Mucosa of descending colon (tissue), 3 donors: ENCODE results near the gene ST8SIA4. TPM values are rescaled to one million over a fixed set of nuclear protein-coding genes. Genes with fewer than 3 reads are reported as not detected.

Experiments
- ATAC-seq: fragments of 200-7000 bp; cut with Tn5 transposase; one replicate; pipeline ENCODE4 v1.9.1; 2020; ENCODE audit warnings: mild to moderate bottlenecking, moderate library complexity
- DNase-seq, 3 donors: peaks; one replicate each; pipeline ENCODE4 v3.0.0-alpha.2; 2020
- H3K36me3 ChIP-seq: fragments of 200-600 bp; one replicate; pipeline ENCODE4 v1.8.0; 2021; ENCODE audit warnings: low read depth, mild to moderate bottlenecking
- H3K4me1 ChIP-seq: fragments of 200-600 bp; one replicate; pipeline ENCODE4 v1.8.0; 2021; ENCODE audit warnings: low read depth, mild to moderate bottlenecking
- H3K4me3 ChIP-seq: fragments of 200-600 bp; one replicate; pipeline ENCODE4 v1.8.0; 2021; ENCODE audit warnings: mild to moderate bottlenecking
- H3K9me3 ChIP-seq: fragments of 200-600 bp; one replicate; pipeline ENCODE4 v1.8.0; 2021; ENCODE audit warnings: mild to moderate bottlenecking
- CTCF ChIP-seq: fragments of 200-600 bp; IDR thresholded peaks from one replicate; pipeline ENCODE4 v1.8.0; 2022; ENCODE audit warnings: antibody characterized with exemption, mild to moderate bottlenecking
- intact Hi-C, 2 donors: fragments of 100-400 bp; cut with DNase I in 1 of 2; cut with micrococcal nuclease in 1 of 2; formaldehyde crosslinking; loops; one replicate each; pipeline versions ENCODE4 v1.11.0 to v1.11.1; 2022; cut with DNase I, micrococcal nuclease
- total RNA-seq, 3 donors: library from RNA; stranded (reverse); fragmentation: NEBNext Ultra II Directional in 2 of 3; extraction: Animal tissue kit (Norgen Biotek cat#: 25700) in 2 of 3; gene quantifications; one replicate each; pipeline versions ENCODE4 v1.2.1 to v1.2.4, GENCODE V29; 2021 to 2023
- donor health status: DM: no; HTN: no; CAD: no; lungs with moderate emphysema.
- donor health status: DM: no; HTN: no; CAD: no.
- donor health status: DM: no; HTN: yes; CAD: no.

The ST8SIA4 gene
- total RNA-seq, 3 donors from 2014 or later: 4.7 to 9.6 (median 5.7) TPM

GRCh38 chr5:100794844-100795243 is 108.2 kb downstream of the ST8SIA4 start:
- no peak for ATAC-seq
- Histone ChIP-seq H3K36me3 (no peaks in the 10 kb centered on the region), H3K4me1 (no peaks in the 10 kb centered on the region), H3K4me3 (no peak overlapping the region), H3K9me3 (peaks cover 6% of the 10 kb centered on the region)
- TF ChIP-seq CTCF: no peak
- DNase-seq: peak in 1 of 3 donors; percentile 31
- intact Hi-C loops: no loop called here

GRCh38 chr5:100794218-100794617 is 108.9 kb downstream of the ST8SIA4 start:
- no peak for ATAC-seq
- peaks cover 6% of the 10 kb centered on the region for H3K9me3 ChIP-seq
- no peaks in the 10 kb centered on the region for H3K4me1 ChIP-seq
- TF ChIP-seq CTCF: no peak
- DNase-seq: no peak
- H3K36me3 ChIP-seq: no peaks in the 10 kb centered on the region
- H3K4me3 ChIP-seq: no peak overlapping the region
- intact Hi-C loops: no loop called here

- ATAC-seq: no peak
- H3K9me3 ChIP-seq: peaks cover 6% of the 10 kb centered on the region
Measured at GRCh38 chr5:100792781-100793180, 110.3 kb downstream of the ST8SIA4 start.

GRCh38 chr5:100791391-100791790 is 111.7 kb downstream of the ST8SIA4 start:
- Histone ChIP-seq H3K36me3 (no peaks in the 10 kb centered on the region), H3K4me3 (no peak overlapping the region), H3K9me3 (peaks cover 6% of the 10 kb centered on the region), H3K4me1 (no peaks in the 10 kb centered on the region)
- ATAC-seq (no peak), DNase-seq (no peak)
- intact Hi-C loops: no loop called here
- no peak for TF ChIP-seq CTCF

More at GRCh38 chr5:100792781-100793180, 110.3 kb downstream of the ST8SIA4 start:
- intact Hi-C loops: no loop called here
- DNase-seq: no peak
- Histone ChIP-seq H3K4me3 (no peak overlapping the region), H3K4me1 (no peaks in the 10 kb centered on the region), H3K36me3 (no peaks in the 10 kb centered on the region)
- TF ChIP-seq CTCF: no peak

- no peak for TF ChIP-seq CTCF
- ATAC-seq: no peak
- no peak for DNase-seq
- no peaks in the 10 kb centered on the region for H3K36me3 ChIP-seq
- intact Hi-C loops: no loop called here
- peaks cover 6% of the 10 kb centered on the region for H3K9me3 ChIP-seq
- H3K4me1 ChIP-seq: no peaks in the 10 kb centered on the region
- no peak overlapping the region for H3K4me3 ChIP-seq
Measured at GRCh38 chr5:100790951-100791350, 112.1 kb downstream of the ST8SIA4 start.

- H3K4me3 ChIP-seq: no peak overlapping the region
Measured at GRCh38 chr5:100790170-100790665, 112.9 kb downstream of the ST8SIA4 start.

More at GRCh38 chr5:100790170-100790665, 112.9 kb downstream of the ST8SIA4 start:
- ATAC-seq (peak; percentile 61), DNase-seq (peak in 1 of 3 donors; percentile 27)
- peaks cover 6% of the 10 kb centered on the region for H3K9me3 ChIP-seq
- no peaks in the 10 kb centered on the region for H3K4me1 ChIP-seq
- TF ChIP-seq CTCF: no peak
- no peaks in the 10 kb centered on the region for H3K36me3 ChIP-seq
- intact Hi-C loops: no loop called here
